ENCODE measurements around the gene RNF220.

Gene RNF220

GRCh38 chr1:44585315-44585920 lies 180.4 kb downstream of the RNF220 start:
- Histone ChIP-seq H3K9me3 (ENCODE audit: control insufficient read depth in 1 of 2, low read length in 2 of 2) (no peaks in the 10 kb centered on the region), H3K27me3 (ENCODE audit: low read depth, low read length) (peaks cover 5% of the 10 kb centered on the region), H3K4me1 (ENCODE audit: control insufficient read depth in 1 of 2, insufficient read depth in 2 of 2, low read length in 2 of 2) (no peaks in the 10 kb centered on the region), H3K36me3 (ENCODE audit: control insufficient read depth in 1 of 2, insufficient read depth in 2 of 2, low read length in 2 of 2) (no peaks in the 10 kb centered on the region), H3K4me3 (ENCODE audit: low read depth in 1 of 2, low read length in 2 of 2) (no peak overlapping the region), H3K27ac (ENCODE audit: low read length) (no peak overlapping the region)

GRCh38 chr1:44587796-44588460 lies 182.9 kb downstream of the RNF220 start:
- Histone ChIP-seq H3K36me3 (ENCODE audit: control insufficient read depth in 1 of 2, insufficient read depth in 2 of 2, low read length in 2 of 2) (no peaks in the 10 kb centered on the region), H3K27me3 (ENCODE audit: low read depth, low read length) (peaks cover 5% of the 10 kb centered on the region), H3K4me1 (ENCODE audit: control insufficient read depth in 1 of 2, insufficient read depth in 2 of 2, low read length in 2 of 2) (no peaks in the 10 kb centered on the region), H3K27ac (ENCODE audit: low read length) (peak overlapping the region; percentile 51), H3K9me3 (ENCODE audit: control insufficient read depth in 1 of 2, low read length in 2 of 2) (no peaks in the 10 kb centered on the region), H3K4me3 (ENCODE audit: low read depth in 1 of 2, low read length in 2 of 2) (no peak overlapping the region)

DNA sequence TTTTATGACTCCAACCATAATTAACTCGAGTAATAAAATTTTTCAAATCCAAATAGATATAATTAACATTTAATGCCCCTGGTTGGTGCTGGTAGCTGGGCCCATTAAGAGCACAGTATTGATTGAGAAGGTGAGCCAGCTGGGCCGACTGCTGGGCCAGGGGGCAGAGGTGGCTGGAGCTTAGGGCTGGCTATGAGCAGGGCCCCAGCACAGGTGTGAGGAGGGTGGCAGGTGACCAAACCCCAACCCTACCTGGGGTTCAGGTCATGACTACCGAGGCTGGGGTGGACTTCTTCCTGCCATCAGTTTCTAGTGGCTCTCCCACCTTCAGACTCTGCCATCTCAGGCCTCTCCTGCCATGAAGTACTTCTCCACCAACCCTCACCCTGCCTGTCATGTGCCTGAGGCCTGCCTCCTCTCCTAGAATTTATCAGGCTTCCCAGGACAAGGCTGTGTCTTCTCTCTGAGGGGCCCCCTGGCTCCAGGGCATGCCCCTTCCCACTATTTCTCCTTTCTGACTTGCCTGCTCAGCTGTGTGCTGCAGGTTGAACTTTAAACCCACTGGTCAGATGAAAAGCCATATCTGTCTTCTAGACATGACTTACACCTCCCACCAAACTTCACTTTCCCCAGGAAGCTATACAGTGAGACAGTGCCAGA lies 183.6 kb downstream of the RNF220 start:
- H3K4me1 ChIP-seq (ENCODE audit: control insufficient read depth in 1 of 2, insufficient read depth in 2 of 2, low read length in 2 of 2) = no peaks in the 10 kb centered on the region
- H3K9me3 ChIP-seq (ENCODE audit: control insufficient read depth in 1 of 2, low read length in 2 of 2) = no peaks in the 10 kb centered on the region
- H3K27me3 ChIP-seq (ENCODE audit: low read depth, low read length) = peaks cover 5% of the 10 kb centered on the region
- H3K27ac ChIP-seq (ENCODE audit: low read length) = no peak overlapping the region
- no peak overlapping the region for H3K4me3 ChIP-seq (ENCODE audit: low read depth in 1 of 2, low read length in 2 of 2)
- no peaks in the 10 kb centered on the region for H3K36me3 ChIP-seq (ENCODE audit: control insufficient read depth in 1 of 2, insufficient read depth in 2 of 2, low read length in 2 of 2)

DNA sequence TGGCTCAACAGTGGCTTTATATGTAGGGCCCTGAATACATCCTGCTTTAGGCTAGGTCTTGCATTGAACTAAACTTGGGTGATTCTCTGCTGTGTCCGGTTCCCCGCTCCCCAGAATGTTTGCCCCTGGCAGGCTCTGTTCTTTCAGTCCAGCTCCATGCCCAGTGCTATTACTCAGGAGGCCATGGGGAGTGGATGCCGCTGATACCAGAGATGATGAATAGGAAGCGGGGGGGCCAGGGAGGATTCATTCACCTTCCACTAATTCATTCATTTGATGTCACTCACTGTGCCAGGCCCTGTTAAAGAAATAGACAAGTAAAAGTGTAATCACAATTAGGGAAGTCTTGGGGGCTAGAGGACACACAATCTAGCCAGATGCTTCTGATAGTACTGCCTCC lies 185.4 kb downstream of the RNF220 start:
- Histone ChIP-seq H3K4me1 (ENCODE audit: control insufficient read depth in 1 of 2, insufficient read depth in 2 of 2, low read length in 2 of 2) (no peaks in the 10 kb centered on the region), H3K4me3 (ENCODE audit: low read depth in 1 of 2, low read length in 2 of 2) (no peak overlapping the region), H3K27me3 (ENCODE audit: low read depth, low read length) (peaks cover 5% of the 10 kb centered on the region), H3K36me3 (ENCODE audit: control insufficient read depth in 1 of 2, insufficient read depth in 2 of 2, low read length in 2 of 2) (no peaks in the 10 kb centered on the region), H3K9me3 (ENCODE audit: control insufficient read depth in 1 of 2, low read length in 2 of 2) (no peaks in the 10 kb centered on the region), H3K27ac (ENCODE audit: low read length) (no peak overlapping the region)

DNA sequence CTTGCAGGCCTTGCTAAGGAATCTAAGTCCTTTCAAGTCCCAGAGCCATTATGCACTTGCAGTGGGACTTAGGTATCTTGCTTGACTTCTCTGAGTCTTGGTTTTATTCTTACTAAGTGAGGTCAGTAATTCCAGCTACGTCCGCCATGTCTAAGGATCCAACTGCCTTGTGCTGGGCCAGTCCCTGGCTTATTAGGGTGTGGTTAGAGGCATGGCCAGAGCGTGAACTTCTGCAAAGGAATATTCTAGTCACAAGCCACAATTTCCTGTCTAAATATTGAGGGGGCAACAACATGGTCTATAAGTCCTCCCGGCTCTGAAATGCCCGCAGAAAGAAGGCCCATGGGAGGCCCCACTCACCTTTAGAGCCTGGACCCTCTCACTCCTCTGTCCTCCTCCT lies 186.3 kb downstream of the RNF220 start:
- Histone ChIP-seq H3K36me3 (ENCODE audit: control insufficient read depth in 1 of 2, insufficient read depth in 2 of 2, low read length in 2 of 2) (no peaks in the 10 kb centered on the region), H3K9me3 (ENCODE audit: control insufficient read depth in 1 of 2, low read length in 2 of 2) (no peaks in the 10 kb centered on the region), H3K4me1 (ENCODE audit: control insufficient read depth in 1 of 2, insufficient read depth in 2 of 2, low read length in 2 of 2) (no peaks in the 10 kb centered on the region), H3K27me3 (ENCODE audit: low read depth, low read length) (peaks cover 2% of the 10 kb centered on the region), H3K4me3 (ENCODE audit: low read depth in 1 of 2, low read length in 2 of 2) (no peak overlapping the region), H3K27ac (ENCODE audit: low read length) (no peak overlapping the region)

DNA sequence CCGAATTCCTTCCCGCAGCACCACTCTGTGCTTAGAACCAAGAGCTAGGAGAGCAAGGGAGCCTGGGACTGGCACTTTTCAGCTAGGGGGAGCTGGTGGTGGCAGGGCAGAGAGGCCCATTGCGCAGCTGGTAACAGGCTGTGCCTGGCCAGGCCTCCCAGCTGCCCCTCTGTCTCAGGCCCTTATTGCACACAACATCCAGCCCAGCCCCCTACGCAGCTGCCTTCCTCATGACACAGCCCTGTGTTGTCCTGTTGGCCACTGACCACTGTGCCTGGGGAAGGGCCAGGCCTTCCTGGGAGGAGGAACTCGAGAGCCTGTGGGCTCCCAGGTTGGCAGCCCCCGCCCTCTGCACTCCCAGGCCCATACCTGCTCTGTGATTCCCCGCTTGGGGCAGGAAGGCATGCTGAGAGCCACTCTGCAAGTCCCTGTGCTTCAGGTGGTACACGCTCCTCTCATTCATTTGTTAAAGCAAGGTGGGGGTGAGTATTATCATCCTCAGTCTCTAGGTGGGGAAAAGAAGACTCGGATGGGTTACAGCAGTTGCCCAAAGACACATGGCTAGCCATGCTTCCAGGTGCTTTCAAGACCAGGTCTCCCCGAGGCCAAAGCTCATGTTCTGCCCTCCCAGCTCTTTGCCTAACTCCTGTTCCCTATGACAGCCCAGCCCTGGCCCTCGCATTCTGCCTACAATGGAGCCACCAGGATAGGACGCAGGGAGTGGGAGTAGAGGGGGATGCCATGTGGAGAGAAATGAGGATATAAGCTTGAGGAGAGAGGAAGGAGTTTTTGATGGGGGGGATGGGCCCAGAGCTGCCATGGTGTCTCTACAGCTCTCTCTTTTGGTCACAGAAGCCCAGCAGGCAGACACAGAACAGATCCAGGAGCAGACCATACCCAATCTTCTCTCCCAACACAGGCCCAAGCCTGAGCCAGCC lies 187.4 kb downstream of the RNF220 start:
- Histone ChIP-seq H3K9me3 (ENCODE audit: control insufficient read depth in 1 of 2, low read length in 2 of 2) (no peaks in the 10 kb centered on the region), H3K4me1 (ENCODE audit: control insufficient read depth in 1 of 2, insufficient read depth in 2 of 2, low read length in 2 of 2) (no peaks in the 10 kb centered on the region), H3K27me3 (ENCODE audit: low read depth, low read length) (no peaks in the 10 kb centered on the region), H3K27ac (ENCODE audit: low read length) (no peak overlapping the region), H3K36me3 (ENCODE audit: control insufficient read depth in 1 of 2, insufficient read depth in 2 of 2, low read length in 2 of 2) (no peaks in the 10 kb centered on the region), H3K4me3 (ENCODE audit: low read depth in 1 of 2, low read length in 2 of 2) (no peak overlapping the region)

DNA sequence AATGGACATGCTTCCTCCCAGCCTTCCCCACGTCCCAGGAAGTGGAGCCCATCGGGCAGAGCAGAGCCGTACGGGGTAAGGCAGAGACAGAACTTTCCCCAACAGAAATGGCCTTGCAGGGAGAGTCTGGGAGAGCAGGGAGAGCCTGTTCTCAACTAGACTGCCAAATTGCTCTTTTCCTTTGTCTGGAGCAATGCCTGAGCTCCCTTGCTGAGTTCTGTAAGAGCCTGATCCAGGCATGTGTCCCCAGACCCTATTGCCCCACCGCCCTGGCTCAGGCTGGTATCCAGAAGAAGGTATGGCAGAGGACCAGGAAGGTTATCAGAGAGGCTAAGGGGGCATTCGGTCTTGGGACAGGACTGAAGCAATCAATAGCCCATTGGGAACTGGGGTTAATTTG lies 189.3 kb downstream of the RNF220 start:
- no peaks in the 10 kb centered on the region for H3K27me3 ChIP-seq (ENCODE audit: low read depth, low read length)
- H3K4me1 ChIP-seq (ENCODE audit: control insufficient read depth in 1 of 2, insufficient read depth in 2 of 2, low read length in 2 of 2) = no peaks in the 10 kb centered on the region
- no peak overlapping the region for H3K4me3 ChIP-seq (ENCODE audit: low read depth in 1 of 2, low read length in 2 of 2)
- H3K36me3 ChIP-seq (ENCODE audit: control insufficient read depth in 1 of 2, insufficient read depth in 2 of 2, low read length in 2 of 2) = no peaks in the 10 kb centered on the region
- no peak overlapping the region for H3K27ac ChIP-seq (ENCODE audit: low read length)
- H3K9me3 ChIP-seq (ENCODE audit: control insufficient read depth in 1 of 2, low read length in 2 of 2) = no peaks in the 10 kb centered on the region

- no peak overlapping the region for H3K4me3 ChIP-seq (ENCODE audit: low read depth in 1 of 2, low read length in 2 of 2)
- no peak overlapping the region for H3K27ac ChIP-seq (ENCODE audit: low read length)
- H3K9me3 ChIP-seq (ENCODE audit: control insufficient read depth in 1 of 2, low read length in 2 of 2) = no peaks in the 10 kb centered on the region
- H3K27me3 ChIP-seq (ENCODE audit: low read depth, low read length) = no peaks in the 10 kb centered on the region
- no peaks in the 10 kb centered on the region for H3K36me3 ChIP-seq (ENCODE audit: control insufficient read depth in 1 of 2, insufficient read depth in 2 of 2, low read length in 2 of 2)
- no peaks in the 10 kb centered on the region for H3K4me1 ChIP-seq (ENCODE audit: control insufficient read depth in 1 of 2, insufficient read depth in 2 of 2, low read length in 2 of 2)
Observed at GRCh38 chr1:44594871-44595735, 190.0 kb downstream of the RNF220 start.

DNA sequence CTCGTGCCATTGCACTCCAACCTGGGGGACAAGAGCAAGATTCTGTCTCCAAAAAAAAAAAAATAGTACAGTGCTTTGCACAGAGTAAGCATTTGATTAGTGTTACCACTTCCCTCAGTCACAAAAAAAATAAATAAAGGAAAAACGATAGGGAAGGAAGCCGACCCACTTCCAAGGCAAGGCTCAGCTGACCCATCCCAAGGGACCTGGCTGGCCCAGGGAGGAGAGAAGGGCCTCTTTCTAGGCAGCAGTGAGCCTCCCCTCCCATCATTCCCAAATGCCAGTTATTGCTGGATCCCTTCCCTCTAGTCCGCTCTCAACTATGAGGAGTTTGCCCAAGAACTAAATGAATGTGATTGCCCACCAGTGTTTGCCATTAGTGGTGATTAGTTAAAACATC lies 191.5 kb downstream of the RNF220 start:
- Histone ChIP-seq H3K4me1 (ENCODE audit: control insufficient read depth in 1 of 2, insufficient read depth in 2 of 2, low read length in 2 of 2) (no peaks in the 10 kb centered on the region), H3K4me3 (ENCODE audit: low read depth in 1 of 2, low read length in 2 of 2) (no peak overlapping the region), H3K36me3 (ENCODE audit: control insufficient read depth in 1 of 2, insufficient read depth in 2 of 2, low read length in 2 of 2) (no peaks in the 10 kb centered on the region), H3K27me3 (ENCODE audit: low read depth, low read length) (no peaks in the 10 kb centered on the region), H3K9me3 (ENCODE audit: control insufficient read depth in 1 of 2, low read length in 2 of 2) (no peaks in the 10 kb centered on the region), H3K27ac (ENCODE audit: low read length) (no peak overlapping the region)

DNA sequence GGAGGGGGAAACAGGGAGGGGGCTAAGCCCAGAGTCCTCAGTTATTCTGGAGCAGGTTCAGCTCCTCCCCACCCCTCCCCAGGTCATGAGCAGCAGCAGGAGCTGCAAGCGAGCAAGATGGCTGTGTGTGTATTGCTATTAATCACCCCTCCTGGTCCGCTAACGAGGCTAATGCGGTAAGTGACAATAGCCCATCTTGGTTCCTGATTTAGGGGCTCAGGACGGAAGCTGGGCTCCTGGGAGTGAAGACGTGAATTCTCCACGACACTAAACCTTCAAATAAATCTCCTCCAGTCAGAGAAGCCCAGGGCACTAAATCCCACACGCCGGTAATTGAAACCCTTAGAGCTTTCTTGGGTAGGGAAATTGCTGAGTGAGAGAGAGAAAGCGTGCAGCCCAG lies 193.1 kb downstream of the RNF220 start:
- H3K4me1 ChIP-seq (ENCODE audit: control insufficient read depth in 1 of 2, insufficient read depth in 2 of 2, low read length in 2 of 2) = no peaks in the 10 kb centered on the region

More for the DNA sequence above, 193.1 kb downstream of the RNF220 start:
- no peak overlapping the region for H3K27ac ChIP-seq (ENCODE audit: low read length)
- no peaks in the 10 kb centered on the region for H3K27me3 ChIP-seq (ENCODE audit: low read depth, low read length)
- no peak overlapping the region for H3K4me3 ChIP-seq (ENCODE audit: low read depth in 1 of 2, low read length in 2 of 2)
- H3K36me3 ChIP-seq (ENCODE audit: control insufficient read depth in 1 of 2, insufficient read depth in 2 of 2, low read length in 2 of 2) = no peaks in the 10 kb centered on the region
- no peaks in the 10 kb centered on the region for H3K9me3 ChIP-seq (ENCODE audit: control insufficient read depth in 1 of 2, low read length in 2 of 2)
